Caki2 (cell line): ENCODE results near the gene LARP4. TPM values are rescaled to one million over a fixed set of nuclear protein-coding genes. Genes with fewer than 3 reads are reported as not detected.
"Not testable (repeated sequence)": the region's sequence is repeated elsewhere in the genome, so short reads cannot be mapped to it uniquely, and the experiment has no call there.

ENCODE experiments used
- DNase-seq: peaks from one replicate; pipeline ENCODE4 v3.0.0-alpha.2; 2015; ENCODE audit warnings: low read depth
- in situ Hi-C: cut with HindIII; loops from 2 replicates; pipeline ENCODE4 v1.10.0; 2016; ENCODE audit warnings: low sequenced_read_pairs, low pct_unique_long_range_greater_than_20kb, mixed read lengths
- total RNA-seq: library from RNA; depleted of rRNA; stranded (reverse); fragments of >200 nt; shearing (Covaris generic); gene quantifications from 2 replicates; pipeline ENCODE4 v1.2.3, GENCODE V29; 2014; ENCODE audit warnings: low replicate concordance

The LARP4 gene
- total RNA-seq, 1 experiment from 2014 or later, result 26.5 TPM

DNA sequence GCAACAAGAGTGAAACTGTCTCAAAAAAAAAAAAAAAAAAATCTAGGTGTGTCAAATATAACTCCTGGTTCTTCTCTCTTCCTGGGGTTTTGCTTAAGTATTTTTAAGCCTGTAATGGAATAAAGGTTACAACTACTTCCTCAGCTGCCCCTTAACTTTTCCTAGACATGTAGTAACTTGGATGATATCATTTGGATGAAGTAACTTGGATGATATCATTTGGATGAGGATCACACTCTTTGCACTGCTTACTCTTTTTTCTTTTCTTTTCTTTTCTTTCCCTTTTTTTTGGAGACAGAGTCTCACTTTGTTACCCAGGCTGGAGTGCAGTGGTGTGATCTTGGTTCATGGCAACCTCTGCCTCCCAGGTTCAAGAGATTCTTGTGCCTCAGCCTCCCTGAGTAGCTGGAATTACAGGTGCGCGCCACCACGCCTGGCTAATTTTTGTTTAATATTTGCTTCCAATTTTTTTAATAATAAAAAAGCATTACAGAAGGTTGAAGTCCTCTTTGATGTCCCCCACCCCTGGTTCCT, 3.5 kb upstream of the LARP4 start:
- in situ Hi-C loops, result no loop called here
- no peak for DNase-seq

DNA sequence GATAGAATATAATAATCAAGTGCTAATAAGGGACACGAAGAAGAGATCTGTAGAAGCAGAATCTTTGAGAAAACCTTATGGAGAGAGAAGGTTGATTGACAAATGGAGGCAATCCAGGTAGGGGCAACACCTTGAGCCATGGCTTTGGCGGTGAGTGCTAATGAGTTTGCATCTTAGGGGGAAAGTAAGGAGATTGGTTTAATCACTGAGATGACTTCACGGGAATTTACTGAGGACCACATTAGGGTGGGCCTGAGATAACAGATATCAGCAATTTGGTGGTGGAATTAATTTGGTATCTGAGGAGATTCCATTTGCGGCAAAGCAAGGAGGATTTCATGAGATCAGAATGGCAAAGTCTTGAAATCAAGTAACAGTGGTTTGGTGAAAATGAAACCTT, 1.8 kb upstream of the LARP4 start:
- in situ Hi-C loops, result no loop called here
- DNase-seq, result no peak

DNA sequence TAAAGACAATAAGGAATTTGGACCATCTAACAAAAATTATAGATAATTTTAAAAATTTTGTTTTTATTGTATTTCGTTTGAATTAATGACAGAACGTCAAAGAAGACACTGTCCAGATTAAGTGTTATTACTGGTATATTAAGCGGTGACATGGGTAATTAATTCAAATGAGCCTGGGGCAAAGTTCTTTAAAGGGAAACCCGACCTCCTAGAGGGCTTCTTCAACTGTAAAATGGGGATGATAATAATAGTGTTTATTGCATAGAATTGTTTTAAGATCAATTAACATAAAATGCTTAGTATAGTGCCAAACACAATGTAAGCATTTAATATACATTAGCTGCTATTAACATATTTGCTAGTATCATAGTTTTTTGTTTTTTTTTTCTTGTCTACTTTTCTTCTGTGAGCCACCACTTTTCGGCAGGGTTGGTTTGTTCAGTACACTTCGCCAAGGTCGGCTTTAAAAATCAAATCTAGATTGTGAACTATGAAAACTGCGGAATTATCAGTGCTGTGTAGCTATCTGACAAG, 514 bp upstream of the LARP4 start:
- in situ Hi-C loops, result no loop called here
- peak; percentile 41 for DNase-seq

DNA sequence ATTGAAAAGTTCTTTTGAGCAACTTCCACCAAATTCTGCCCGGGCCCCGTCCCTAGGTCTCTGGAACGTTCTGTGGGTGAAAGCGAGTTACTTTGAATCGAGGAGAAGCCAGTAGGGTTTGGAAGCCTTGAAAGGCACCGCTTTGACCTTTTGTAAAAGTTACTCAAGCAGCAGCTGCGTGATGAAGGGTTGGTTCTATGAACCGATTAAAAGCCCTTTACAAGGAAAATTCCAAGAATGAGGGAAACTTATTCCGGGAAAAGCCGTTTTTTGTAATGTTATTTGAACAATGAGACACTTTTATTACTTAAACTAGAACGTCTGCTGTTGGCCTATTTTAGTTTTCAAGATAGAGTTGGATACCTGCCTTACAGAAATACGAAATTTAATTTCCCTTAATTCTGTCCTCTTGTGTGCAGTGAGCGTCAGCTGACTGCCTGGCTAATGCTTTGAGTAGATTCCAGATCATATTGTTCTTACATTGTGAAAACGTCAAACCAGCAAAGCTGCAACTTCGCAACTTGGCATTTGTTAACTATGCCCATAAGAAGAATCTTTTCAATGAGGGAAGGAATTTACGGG, 906 bp downstream of the LARP4 start:
- in situ Hi-C loops, result no loop called here
- DNase-seq, result peak; percentile 44

DNA sequence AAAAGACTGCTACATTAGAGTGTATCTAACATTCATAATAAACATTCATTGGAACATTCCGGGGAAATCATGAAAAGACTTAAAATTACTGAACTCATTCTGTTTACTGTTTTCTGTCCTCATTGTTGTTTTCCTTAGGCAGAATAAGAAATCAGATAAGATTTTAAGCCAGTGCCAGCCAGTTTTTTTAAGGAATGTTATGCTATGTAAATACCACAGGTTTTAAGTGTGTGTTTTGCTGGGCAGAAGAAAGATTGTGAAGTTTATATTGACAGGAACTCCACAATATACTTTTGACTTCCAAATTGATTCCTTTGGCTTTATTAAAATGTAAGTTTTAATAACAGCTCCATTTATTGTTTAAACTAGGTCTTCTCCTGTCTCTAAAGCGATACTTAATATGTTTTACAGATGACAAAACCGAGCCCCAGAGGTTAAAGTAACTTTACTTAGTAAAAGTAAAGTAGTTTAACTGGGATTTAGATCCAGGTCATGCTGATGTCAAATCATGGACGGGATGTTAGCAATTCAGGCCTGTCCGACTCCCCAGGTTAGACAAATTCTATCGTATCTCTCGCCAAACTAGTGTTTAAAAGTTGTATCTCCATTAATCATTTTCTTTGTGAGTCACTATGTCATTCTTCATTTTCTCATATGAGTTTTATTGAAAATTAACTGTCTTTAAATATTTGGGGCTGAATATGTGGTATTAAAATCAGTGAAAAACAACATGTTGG, 1.7 kb downstream of the LARP4 start:
- in situ Hi-C loops, result no loop called here
- no peak for DNase-seq

DNA sequence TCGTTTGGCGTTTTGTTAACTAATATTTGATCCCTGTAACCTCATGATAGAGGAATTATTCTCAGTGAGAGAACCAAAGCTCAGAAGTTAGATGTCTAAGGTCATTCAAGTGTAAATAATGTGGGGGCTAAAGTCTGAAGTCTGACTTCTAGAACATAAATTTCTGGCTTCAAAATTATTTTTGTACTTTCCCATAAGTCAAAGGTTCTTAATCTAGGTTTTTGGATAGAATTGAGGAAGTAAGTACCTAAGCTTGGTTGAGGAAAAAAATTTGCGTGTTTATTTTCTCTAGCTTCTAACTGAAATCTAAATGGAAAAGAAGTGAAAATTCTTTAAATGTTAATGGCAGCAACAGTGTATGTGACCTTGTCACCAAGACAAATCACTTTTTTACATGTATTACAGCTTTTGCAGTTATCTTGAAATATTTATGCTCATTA, 2.3 kb downstream of the LARP4 start:
- no peak for DNase-seq
- in situ Hi-C loops, result no loop called here

DNA sequence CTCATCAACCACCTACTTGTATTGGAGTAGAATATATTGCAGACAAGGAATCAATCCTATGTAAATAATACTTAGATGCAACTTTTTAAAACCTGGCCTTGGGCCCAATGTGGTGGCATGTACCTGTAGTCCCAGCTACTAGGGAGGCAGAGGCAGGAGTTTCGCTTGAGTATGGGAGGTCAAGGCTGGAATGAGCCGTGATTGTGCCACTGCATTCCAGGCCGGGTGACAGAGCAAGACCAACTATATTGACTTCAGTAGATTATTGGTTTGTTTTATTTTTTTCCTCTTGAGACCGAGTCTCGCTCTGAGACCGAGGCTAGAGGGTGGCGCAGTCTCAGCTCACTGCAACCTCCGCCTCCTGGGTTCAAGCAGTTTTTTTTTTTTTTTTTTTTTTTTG, 3.6 kb downstream of the LARP4 start:
- in situ Hi-C loops, result no loop called here
- DNase-seq, result no peak

DNA sequence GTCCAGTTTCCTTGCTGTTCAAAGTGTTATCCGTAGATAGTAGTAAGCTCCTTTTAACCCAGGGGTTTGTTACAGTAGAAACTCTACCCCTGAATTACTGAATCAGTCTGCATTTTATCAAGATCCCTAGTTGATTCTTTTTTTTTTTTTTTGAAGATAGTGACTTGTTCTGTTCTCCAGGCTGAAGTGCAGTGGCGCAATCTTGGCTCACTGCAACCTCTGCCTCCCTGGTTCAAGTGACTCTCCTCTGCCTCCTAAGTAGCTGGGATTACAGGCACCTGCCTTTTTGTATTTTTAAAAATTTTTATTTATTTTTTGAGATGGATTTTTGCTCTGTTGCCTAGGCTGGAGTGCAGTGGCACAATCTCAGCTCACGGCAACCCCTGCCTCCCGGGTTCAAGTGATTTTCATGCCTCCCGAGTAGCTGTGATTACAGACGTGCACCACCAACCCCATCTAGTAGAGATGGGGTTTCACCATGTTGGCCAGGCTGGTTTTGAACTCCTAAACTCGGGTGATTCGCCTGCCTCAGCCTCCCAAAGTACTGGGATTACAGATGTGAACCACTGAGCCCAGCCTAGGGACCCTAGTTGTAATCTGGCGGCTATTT, 10.5 kb downstream of the LARP4 start:
- in situ Hi-C loops, result no loop called here
- no peak for DNase-seq

DNA sequence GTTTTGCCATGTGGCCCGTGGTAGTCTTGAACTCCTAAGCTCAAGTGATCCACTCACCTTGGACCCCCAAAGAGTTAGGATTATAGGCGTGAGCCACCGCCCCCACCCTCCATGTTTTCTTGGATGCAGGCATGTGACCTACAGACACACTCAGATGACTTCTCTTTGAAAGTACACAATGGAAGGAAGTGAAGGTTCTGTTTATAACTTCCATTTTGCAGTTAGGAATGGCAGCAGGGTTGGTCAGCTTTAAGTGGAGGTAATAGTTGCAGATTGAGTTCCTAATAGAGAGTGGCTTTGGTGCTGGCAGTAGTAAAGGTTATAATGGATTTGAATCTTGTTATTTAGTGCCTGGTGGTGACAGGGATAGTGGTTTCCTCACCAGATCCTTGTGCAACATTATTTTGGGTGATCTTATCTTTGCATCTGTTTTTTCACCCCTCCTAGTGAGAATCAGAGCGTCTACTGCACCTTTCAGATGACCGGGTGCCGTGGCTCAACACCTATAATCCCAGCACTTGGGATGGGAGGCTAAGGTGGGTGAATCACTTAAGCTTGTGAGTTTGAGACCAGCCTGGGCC, 15.3 kb downstream of the LARP4 start:
- DNase-seq, result no peak
- in situ Hi-C loops, result no loop called here

DNA sequence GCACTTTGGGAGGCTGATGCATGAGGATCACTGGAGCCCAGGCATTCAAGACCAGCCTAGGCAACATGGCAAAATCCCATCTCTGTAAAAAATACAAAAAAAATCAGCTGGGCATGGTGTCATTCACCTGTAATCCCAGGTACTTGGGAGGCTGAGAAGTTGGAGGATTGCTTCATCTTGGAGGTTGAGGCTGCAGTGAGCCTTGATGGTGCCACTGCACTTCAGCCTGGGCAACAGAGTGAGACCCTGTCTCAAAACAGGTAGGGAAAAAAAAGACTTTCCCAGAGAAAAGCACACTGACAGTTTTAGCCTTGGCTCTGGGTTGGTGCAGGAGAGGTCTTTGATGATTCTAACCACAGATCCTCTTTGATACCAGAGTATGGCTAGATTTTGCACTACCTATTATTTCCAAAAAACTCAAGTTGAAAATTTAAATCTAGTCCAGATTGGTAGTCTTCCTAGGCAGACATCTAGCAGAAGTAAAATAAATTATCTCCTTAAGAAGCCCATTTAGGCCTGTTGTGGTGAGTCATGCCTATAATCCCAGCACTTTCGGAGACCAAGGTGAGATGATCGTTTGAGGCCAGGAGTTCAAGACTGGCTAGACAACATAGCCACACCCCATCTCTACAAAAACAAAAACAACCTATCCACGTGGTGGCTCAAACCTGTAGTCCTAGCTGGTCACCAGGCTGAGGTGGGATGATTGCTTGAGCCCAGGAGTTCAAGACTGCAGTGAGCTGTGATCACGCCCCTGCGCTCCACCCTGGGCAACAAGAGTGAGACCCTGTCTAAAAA, 18.6 kb downstream of the LARP4 start:
- in situ Hi-C loops, result no loop called here
- DNase-seq, result peak; percentile 32

DNA sequence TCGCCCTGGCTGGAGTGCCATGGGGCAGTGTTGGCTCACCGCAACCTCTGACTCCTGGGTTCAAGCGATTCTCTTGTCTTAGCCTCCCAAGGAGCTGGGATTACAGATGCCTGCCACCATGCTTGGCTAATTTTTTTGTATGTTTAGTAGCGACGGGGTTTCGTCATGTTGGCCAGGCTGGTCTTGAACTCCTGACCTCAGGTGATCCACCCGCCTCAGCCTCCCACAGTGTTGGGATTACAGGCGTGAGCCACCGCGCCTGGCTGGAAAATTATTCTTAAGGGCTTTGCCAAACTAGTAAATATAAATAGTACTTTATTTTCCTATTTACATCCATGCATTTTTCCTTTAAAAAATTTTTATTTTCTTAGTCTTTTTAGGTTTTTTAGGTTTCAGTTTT, 22.2 kb downstream of the LARP4 start:
- DNase-seq, in situ Hi-C loops: not testable (repeated sequence)

DNA sequence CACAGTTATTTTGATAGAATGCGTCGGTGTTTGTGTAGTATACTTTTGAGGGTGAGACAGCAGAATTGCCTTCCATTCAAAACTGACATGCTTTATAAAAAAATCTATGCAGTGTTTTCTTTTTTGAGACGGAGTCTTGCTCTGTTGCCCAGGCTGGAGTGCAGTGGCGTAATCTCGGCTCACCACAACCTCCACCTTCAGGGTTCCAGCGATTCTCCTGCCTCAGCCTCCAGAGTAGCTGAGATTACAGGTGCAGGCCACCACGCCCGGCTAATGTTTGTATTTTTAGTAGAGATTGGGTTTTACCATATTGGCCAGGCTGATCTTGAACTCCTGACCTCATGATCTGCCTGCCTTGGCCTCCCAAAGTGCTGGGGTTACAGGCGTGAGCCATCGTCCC, 22.7 kb downstream of the LARP4 start:
- in situ Hi-C loops, result not testable (repeated sequence)

DNA sequence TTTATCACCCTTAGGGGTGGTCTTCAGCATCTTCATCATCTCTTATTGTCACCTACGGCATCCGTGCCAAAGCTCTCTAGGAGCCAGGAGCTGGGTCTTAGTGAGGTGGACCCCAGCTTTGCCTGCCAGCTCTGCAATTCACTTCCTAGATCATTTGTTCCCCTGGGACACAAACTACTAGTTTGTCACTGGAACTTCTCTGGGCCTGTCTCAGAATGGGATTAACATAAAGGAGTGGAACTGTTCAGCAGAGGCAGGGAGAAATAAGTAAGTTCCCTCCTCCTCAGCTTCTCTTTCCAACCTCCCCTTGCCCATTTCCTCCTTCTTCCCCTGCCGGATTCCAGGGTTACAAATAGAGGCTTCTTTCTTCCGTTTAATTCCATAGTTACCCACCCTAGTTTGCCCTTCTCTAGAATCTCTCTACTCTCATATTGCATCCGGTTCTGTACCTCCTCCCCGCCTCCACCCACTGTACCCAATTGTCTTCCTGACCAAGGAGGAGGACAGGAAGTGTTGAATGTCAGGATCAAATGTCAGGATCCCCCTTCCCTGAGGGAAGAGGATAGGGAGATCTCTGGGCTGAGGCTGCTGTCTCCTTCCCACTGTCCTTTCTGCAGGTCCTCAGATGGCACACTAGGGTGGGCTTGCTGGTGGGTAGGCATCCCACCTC, 25.0 kb downstream of the LARP4 start:
- no peak for DNase-seq
- in situ Hi-C loops, result no loop called here

More for the DNA sequence above, 22.7 kb downstream of the LARP4 start:
- DNase-seq, result not testable (repeated sequence)

DNA sequence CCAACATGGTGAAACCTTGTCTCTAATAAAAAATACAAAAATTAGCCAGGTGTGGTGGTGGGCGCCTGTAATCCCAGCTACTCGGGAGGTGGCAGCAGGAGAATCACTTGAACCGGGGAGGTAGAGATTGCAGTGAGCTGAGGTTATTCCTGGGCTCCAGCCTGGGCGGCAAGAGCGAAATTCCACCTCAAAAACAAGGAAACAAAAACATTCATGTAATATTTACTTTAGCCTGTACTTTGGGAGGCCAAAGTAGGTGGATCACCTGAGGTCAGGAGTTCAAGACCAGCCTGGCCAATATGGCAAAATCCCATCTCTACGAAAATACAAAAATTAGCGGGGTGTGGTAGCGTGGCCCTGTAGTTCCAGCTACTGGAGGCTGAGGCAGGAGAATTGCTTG, 31.0 kb downstream of the LARP4 start:
- in situ Hi-C loops, DNase-seq: not testable (repeated sequence)

DNA sequence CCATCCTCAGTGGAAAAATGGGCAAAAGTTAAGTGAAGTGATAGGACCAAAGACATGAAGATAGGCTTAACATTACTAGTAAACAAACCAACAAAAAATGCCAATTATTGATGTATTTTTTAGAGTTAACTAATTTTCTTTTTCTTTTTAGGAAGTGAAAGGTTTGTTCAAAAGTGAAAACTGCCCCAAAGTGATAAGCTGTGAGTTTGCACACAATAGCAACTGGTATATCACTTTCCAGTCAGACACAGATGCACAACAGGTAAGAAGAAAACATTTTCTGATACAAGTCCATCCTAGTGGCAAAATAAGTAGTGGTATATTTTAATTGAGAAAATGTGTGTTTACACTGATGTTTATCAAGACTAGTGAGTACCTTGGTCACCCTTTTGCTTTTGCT, 39.6 kb downstream of the LARP4 start:
- no peak for DNase-seq
- in situ Hi-C loops, result no loop called here

DNA sequence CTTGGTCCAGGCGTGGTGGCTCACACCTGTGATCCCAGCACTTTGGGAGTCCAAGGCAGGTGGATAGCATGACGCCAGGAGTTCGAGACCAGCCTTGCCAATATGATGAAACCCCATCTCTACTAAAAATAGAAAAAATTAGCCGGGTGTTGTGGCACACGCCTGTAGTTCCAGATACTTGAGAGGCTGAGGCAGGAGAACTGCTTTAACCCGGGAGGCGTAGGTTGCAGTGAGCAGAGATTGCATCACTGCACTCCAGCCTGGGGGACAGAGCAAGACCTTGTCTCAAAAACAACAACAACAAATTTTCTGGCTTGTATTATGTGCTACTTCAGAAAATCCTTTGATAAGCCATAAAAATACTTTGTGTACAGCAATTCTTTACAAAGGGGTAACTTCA, 41.1 kb downstream of the LARP4 start:
- in situ Hi-C loops, result no loop called here
- DNase-seq, result no peak

DNA sequence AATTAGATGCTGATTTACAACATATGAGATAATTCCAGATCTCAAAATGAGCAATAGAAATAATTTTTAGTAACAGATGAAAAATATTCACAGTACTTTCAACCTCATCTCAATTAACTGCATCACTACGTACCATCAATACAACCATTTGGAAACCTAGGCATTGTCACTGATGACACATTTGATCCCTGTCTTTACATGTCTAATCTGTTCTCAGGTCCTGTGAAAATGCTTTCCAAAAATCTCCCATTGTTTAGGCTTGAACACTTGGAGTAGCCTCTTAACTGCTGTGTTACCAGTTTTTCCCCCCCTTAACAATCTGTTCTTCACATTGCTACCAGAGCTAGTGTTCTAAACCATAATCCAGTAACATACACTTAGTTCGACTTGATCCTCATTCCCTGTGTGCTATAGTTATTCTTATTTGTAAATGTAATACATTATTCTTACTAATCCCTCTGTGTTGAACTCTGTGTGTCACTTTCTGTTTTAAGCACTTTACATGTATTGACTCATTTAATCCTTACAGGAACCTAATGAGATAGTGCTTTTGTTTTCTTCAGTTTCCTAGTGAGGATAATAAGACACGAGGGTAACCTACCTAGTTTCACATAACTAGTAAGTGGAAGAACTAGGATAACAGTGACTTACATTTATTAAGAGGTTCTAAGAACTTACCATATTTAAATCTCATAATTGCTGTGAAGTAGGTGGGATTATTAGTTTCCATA, 41.7 kb downstream of the LARP4 start:
- in situ Hi-C loops, result no loop called here
- DNase-seq, result no peak
